LNCaP clone FGC (cell line): ENCODE results near the gene DDX19B.
"Not testable (repeated sequence)": the region's sequence is repeated elsewhere in the genome, so short reads cannot be mapped to it uniquely, and the experiment has no call there.

ENCODE experiments used
- DNase-seq: peaks from one replicate; pipeline ENCODE4 v3.0.0-alpha.2; 2011; ENCODE audit warnings: low read depth
- H3K4me3 ChIP-seq: 2 replicates; pipeline ENCODE4 v1.5.1; 2011; ENCODE audit warnings: mild to moderate bottlenecking, low read depth, low read length, control low read depth
- CTCF ChIP-seq: IDR thresholded peaks from 2 replicates; pipeline ENCODE4 v1.5.1; 2012; ENCODE audit warnings: mild to moderate bottlenecking; ENCODE audit not compliant: control insufficient read depth, insufficient read depth; ENCODE audit errors: extremely low read depth

DDX19B gene

GRCh38 chr16:70298988-70299938, at the start of gene DDX19B:
Gene DDX19B, plus strand, starts transcription at chr16:70299186. Its CDS starts 112 bp downstream, at chr16:70299298.
- DNase-seq: no peak
- H3K4me3 ChIP-seq: peak within 1 kb of the TSS; percentile 81
- TF ChIP-seq CTCF: no peak

- not testable (repeated sequence) for H3K4me3 ChIP-seq, DNase-seq
These were observed 49.3 kb upstream of the DDX19B start for GRCh38 chr16:70249697-70250096.

GRCh38 chr16:70250748-70251628, 48.0 kb upstream of the DDX19B start:
- peak; percentile 39 for TF ChIP-seq CTCF
- peak overlapping the region; percentile 62 for H3K4me3 ChIP-seq
- no peak for DNase-seq

GRCh38 chr16:70251629-70252354, 47.2 kb upstream of the DDX19B start, which contains the start of gene EXOSC6:
Gene EXOSC6, minus strand, starts transcription at chr16:70251940. Its CDS starts 40 bp downstream, at chr16:70251900.
- peak; percentile 95 for TF ChIP-seq CTCF
- peak within 1 kb of the TSS; percentile 62 for H3K4me3 ChIP-seq
- DNase-seq: peak; percentile 77

GRCh38 chr16:70252355-70252988, 46.5 kb upstream of the DDX19B start:
- no peak overlapping the region for H3K4me3 ChIP-seq
- peak; percentile 44; the same call in 1 of the 2 replicates for TF ChIP-seq CTCF
- DNase-seq: no peak

GRCh38 chr16:70253291-70254106, 45.5 kb upstream of the DDX19B start:
- H3K4me3 ChIP-seq: no peak overlapping the region
- TF ChIP-seq CTCF: peak; percentile 47
- DNase-seq: no peak
